Raji (cell line): ENCODE measurements around the gene OR51T1.

Experiments used
- POLR2A ChIP-seq: IDR thresholded peaks from 2 replicates; pipeline ENCODE4 v1.6.1; 2011; ENCODE audit warnings: low read depth, low read length, control low read depth; ENCODE audit not compliant: insufficient read depth

Gene OR51T1

GRCh38 chr11:4919250-4919649, 37.5 kb downstream of the OR51T1 start, which contains the start of gene OR51G2:
TSS of gene OR51G2 (minus strand) at chr11:4919350. CDS start at chr11:4915663, 3,687 bp downstream.
- TF ChIP-seq POLR2A = no peak

GRCh38 chr11:4921796-4922195, 40.1 kb downstream of the OR51T1 start:
- no peak for TF ChIP-seq POLR2A

DNA sequence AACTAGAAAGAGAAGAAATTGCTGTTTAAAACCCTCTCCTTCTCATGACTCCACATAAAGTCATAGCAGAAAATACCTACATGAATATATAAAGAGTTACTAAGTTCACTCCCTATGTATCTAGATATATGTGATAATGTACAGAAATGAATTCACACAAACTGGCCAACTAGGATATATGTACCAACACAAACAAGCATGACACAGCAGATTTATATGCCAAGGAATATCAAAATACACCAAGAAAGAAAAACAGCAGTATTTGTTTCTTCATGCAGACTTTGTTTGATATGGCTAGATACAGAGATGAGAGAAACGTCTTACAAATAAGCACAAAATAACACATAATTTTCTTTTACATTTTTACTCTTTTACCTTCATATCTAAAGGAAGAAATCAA, 40.6 kb downstream of the OR51T1 start:
- no peak for TF ChIP-seq POLR2A

DNA sequence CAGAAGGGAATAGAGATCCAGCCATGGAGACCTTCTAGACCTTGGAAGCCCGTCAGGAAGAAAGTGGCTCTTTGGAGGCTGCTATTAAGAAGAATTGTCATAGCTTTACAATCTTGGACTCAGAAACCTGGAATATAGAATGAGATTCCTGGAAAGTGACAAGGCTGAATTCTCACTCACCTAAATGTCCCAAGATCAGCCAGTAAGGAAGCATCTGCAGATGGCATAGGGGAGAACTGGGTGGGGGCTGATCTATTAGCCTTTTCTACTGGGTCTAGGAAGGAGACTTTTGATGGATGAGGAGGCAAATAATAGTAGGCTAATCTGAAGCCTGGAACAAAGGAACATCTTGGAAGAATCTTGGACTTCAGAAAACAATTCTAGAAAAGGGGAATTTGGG, 42.5 kb downstream of the OR51T1 start, which contains the start of gene OR51G1:
TSS of gene OR51G1 (minus strand) at position 101 of the 400 bp plus-strand sequence. CDS start at position 101, 0 bp downstream.
- TF ChIP-seq POLR2A = no peak

DNA sequence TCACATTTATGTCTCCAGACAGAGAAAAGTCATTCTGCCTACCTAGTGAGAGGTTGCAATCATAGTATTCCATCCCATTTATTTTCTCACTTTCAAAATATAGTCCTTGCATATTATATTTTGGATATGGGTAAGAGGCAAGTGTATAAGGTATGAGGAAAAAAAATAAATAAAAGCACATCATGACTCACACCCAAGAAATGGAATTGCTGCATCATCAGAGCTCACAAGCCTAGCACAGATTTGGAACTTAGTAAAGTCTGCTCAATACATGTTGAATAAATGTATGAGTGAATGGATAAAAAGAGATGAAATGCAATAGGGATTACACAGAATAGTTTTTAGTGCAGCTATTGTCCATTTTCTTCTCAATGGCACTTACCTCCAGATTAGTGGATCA, 44.9 kb downstream of the OR51T1 start:
- TF ChIP-seq POLR2A = no peak
